RWPE2 (cell line): ENCODE measurements around the gene KMT2A.

Source experiments
- ATAC-seq: fragments of 200-7000 bp; cut with Tn5 transposase; 3 replicates; pipeline ENCODE4 v1.9.1; 2021; ENCODE audit warnings: low read depth
- DNase-seq: peaks from one replicate; pipeline ENCODE4 v3.0.0-alpha.2; 2020; ENCODE audit warnings: low spot score
- H3K27ac ChIP-seq: fragments of 450-650 bp; 2 replicates; pipeline ENCODE4 v1.5.1; 2017; ENCODE audit warnings: mild to moderate bottlenecking; ENCODE audit not compliant: poor library complexity, severe bottlenecking
- H3K27me3 ChIP-seq: fragments of 250-450 bp; sonication (Bioruptor Pico); 2 replicates; pipeline ENCODE4 v1.5.1; 2021; ENCODE audit warnings: mild to moderate bottlenecking, moderate library complexity; ENCODE audit not compliant: insufficient read depth, poor library complexity, severe bottlenecking
- H3K36me3 ChIP-seq: fragments of 250-450 bp; sonication (Bioruptor Pico); 2 replicates; pipeline ENCODE4 v1.5.1; 2020; ENCODE audit warnings: low read depth, mild to moderate bottlenecking, moderate library complexity
- H3K4me1 ChIP-seq: fragments of 250-450 bp; sonication (Bioruptor Pico); 2 replicates; pipeline ENCODE4 v1.5.1; 2021; ENCODE audit warnings: mild to moderate bottlenecking, moderate library complexity; ENCODE audit not compliant: insufficient read depth, poor library complexity, severe bottlenecking
- H3K4me3 ChIP-seq: fragments of 250-450 bp; sonication (Bioruptor Pico); 2 replicates; pipeline ENCODE4 v1.5.1; 2021; ENCODE audit warnings: mild to moderate bottlenecking, moderate library complexity; ENCODE audit not compliant: severe bottlenecking
- H3K9me3 ChIP-seq: fragments of 250-450 bp; sonication (Bioruptor Pico); 2 replicates; pipeline ENCODE4 v1.5.1; 2021; ENCODE audit warnings: mild to moderate bottlenecking, moderate library complexity; ENCODE audit not compliant: severe bottlenecking
- CTCF ChIP-seq: fragments of 450-650 bp; IDR thresholded peaks from one replicate; pipeline ENCODE4 v1.5.1; 2017; ENCODE audit warnings: mild to moderate bottlenecking, moderate library complexity; ENCODE audit not compliant: poor library complexity, severe bottlenecking

Gene KMT2A

GRCh38 chr11:118491041-118491440, 54.7 kb downstream of the KMT2A start:
- Histone ChIP-seq H3K36me3 (peaks cover 93% of the 10 kb centered on the region), H3K9me3 (no peaks in the 10 kb centered on the region), H3K27ac (no peak overlapping the region), H3K27me3 (no peaks in the 10 kb centered on the region), H3K4me3 (no peak overlapping the region), H3K4me1 (no peaks in the 10 kb centered on the region)
- no peak for DNase-seq
- no peak for ATAC-seq
- no peak for TF ChIP-seq CTCF

- Histone ChIP-seq H3K36me3 (peaks cover 99% of the 10 kb centered on the region), H3K4me1 (no peaks in the 10 kb centered on the region), H3K27me3 (no peaks in the 10 kb centered on the region), H3K27ac (no peak overlapping the region), H3K9me3 (no peaks in the 10 kb centered on the region), H3K4me3 (no peak overlapping the region)
- no peak for TF ChIP-seq CTCF
- DNase-seq = no peak
- no peak for ATAC-seq
These were observed 61.5 kb downstream of the KMT2A start for GRCh38 chr11:118497831-118498230.

- ATAC-seq (no peak), DNase-seq (no peak)
- Histone ChIP-seq H3K27ac (no peak overlapping the region), H3K36me3 (peaks cover 98% of the 10 kb centered on the region), H3K27me3 (no peaks in the 10 kb centered on the region), H3K4me3 (no peak overlapping the region), H3K9me3 (no peaks in the 10 kb centered on the region), H3K4me1 (no peaks in the 10 kb centered on the region)
- no peak for TF ChIP-seq CTCF
These were observed 66.9 kb downstream of the KMT2A start for GRCh38 chr11:118503216-118503615.

GRCh38 chr11:118511601-118512000, 75.3 kb downstream of the KMT2A start:
- TF ChIP-seq CTCF = no peak
- H3K27me3 ChIP-seq = no peaks in the 10 kb centered on the region
- no peaks in the 10 kb centered on the region for H3K4me1 ChIP-seq
- H3K27ac ChIP-seq = no peak overlapping the region
- H3K9me3 ChIP-seq = no peaks in the 10 kb centered on the region
- DNase-seq (no peak), ATAC-seq (no peak)
- peaks cover 90% of the 10 kb centered on the region for H3K36me3 ChIP-seq
- H3K4me3 ChIP-seq = no peak overlapping the region

- H3K9me3 ChIP-seq = no peaks in the 10 kb centered on the region
- ATAC-seq = no peak
- H3K4me3 ChIP-seq = no peak overlapping the region
- no peak overlapping the region for H3K27ac ChIP-seq
- H3K27me3 ChIP-seq = no peaks in the 10 kb centered on the region
- TF ChIP-seq CTCF = no peak
- H3K36me3 ChIP-seq = peaks cover 85% of the 10 kb centered on the region
- no peak for DNase-seq
- H3K4me1 ChIP-seq = no peaks in the 10 kb centered on the region
These were observed 77.8 kb downstream of the KMT2A start for GRCh38 chr11:118514103-118514502.
